GM23248 (cell line): ENCODE measurements around the gene TEKTIP1.

ENCODE experiments used
- EZH2 ChIP-seq: fragments of 200-600 bp; sonication (generic); IDR thresholded peaks from 2 replicates; pipeline ENCODE4 v1.6.1; 2018; ENCODE audit warnings: antibody characterized with exemption, mild to moderate bottlenecking; ENCODE audit not compliant: insufficient read depth, poor library complexity, severe bottlenecking
- EZH2phosphoT487 ChIP-seq: fragments of 200-600 bp; sonication (generic); IDR thresholded peaks from 2 replicates; pipeline ENCODE4 v1.6.1; 2018; ENCODE audit warnings: antibody characterized with exemption, moderate library complexity, mild to moderate bottlenecking, low read depth; ENCODE audit not compliant: insufficient read depth

- TF ChIP-seq EZH2 (no peak), EZH2phosphoT487 (no peak)
Observed at GRCh38 chr19:3586707-3587346, 47.9 kb downstream of the TEKTIP1 start.
